GM18858 (cell line): ENCODE data around the gene NPLOC4.

Experiments
- ATAC-seq: cut with Tn5 transposase; IDR thresholded peaks from one replicate; pipeline ENCODE4 v1.9.1; 2021; ENCODE audit not compliant: unreplicated experiment

NPLOC4 gene

DNA sequence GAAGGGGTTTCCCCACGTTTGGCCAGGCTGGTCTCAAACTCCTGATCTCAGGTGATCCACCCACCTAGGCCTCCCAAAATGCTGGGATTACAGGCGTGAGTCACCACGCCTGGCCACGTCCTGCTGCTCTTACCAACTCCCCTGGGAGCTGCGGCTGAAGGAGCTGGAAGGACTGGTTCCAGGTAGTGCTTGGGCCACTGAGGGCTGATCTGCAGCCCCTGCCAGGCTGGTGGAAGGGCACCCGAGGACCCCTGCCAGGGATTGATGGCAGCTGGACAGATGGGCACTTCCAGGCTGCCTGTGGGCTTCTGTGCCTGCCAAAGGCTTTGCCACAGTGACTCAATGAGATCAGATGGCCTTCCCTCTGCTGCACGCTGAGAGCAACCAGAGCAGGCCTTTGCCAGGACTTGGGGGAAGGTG is 27.1 kb upstream of the NPLOC4 start:
- no peak for ATAC-seq

- ATAC-seq = no peak
Measured at GRCh38 chr17:81662002-81662401, 25.1 kb upstream of the NPLOC4 start.

GRCh38 chr17:81660441-81660840 is 23.5 kb upstream of the NPLOC4 start:
- no peak for ATAC-seq

GRCh38 chr17:81659038-81659437 is 22.1 kb upstream of the NPLOC4 start:
- no peak for ATAC-seq

DNA sequence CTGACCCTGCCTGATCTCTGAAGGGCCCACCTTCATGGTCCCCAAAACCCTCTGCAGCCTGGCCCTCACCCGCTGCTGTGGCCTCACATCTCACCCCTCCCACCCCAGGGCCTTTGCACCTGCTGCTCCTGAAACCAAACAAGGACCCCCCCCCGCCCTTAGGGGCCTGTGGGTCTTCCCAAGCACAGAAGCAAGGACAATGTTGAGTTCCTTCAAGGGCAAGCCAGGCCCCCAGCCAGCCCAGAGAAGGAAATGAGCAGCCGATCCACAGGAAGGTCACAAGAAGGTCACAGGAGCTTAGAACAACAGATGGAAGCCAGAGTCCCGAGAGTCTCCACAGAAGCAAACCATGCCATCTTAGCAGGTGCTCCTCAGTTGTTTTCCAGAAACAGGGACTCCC is 19.9 kb upstream of the NPLOC4 start:
- no peak for ATAC-seq

GRCh38 chr17:81656118-81656743 is 19.3 kb upstream of the NPLOC4 start, which contains the start of gene PDE6G:
Gene PDE6G, minus strand, starts transcription at chr17:81656542. Its CDS starts 3,237 bp downstream, at chr17:81653305.
- no peak for ATAC-seq

GRCh38 chr17:81655378-81656117 is 18.6 kb upstream of the NPLOC4 start:
- no peak for ATAC-seq

DNA sequence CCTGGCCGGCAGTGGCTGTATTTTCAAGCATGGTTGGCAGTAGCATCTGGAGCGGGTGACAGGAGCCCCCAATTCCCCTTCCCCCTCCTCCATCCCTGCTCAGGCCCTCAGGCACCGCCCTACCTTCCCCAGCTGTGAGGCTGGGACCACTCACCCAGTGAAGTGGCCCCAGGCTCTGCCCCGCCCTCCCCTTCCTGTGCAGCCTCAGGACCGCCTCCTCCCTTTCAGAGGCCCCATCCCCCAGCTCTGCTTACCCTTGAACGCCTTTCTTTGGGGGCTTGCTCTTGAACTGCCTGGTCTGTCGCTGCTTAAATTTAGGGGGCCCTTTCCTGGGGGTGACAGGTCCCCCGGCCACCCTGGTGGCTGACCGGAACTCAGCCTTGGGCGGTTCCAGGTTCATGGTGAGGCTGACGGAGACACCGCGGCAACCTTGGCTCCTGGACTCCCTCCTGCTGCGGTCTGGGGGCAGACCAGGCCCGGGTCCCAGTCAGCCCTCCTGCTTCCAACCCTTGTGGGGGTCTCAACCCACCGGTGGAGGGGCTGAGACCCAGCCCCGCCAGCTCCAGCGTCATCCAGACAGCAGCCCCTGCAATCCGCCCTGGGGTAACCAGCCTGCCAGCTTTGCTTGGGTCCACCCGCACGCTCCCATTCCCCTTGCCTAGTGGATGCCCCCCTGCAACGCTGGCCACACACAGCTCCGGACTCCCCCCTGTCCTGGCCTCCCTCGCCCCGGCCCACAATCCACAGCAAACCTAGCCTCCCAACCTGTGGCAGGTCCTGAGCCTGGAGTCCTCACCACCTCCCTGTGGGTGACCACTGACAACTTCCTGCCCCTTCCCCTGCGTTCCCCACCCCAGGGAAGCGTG is 16.2 kb upstream of the NPLOC4 start:
- no peak for ATAC-seq

DNA sequence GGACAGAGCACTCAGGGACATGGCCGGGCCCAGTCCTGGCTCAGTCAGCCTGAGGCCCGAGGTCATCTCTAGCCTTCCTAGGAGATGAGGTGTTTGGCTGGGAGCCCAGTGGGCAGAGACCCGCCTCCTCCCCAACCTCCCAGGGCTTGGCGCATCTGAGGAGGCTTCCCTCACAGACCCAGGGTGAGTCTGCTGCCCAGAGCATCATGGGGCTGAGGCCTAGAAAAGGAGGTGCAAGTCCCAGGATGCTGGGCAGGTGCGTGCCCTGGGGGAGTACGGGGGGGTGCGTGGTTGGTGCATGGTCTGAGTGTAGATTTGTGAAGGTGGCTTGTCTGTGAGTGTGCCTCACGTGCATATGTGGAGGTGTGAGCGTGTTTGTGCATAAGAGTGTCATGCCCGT is 14.8 kb upstream of the NPLOC4 start:
- ATAC-seq = no peak

GRCh38 chr17:81650951-81651350 is 14.0 kb upstream of the NPLOC4 start:
- no peak for ATAC-seq

GRCh38 chr17:81648707-81649085 is 11.8 kb upstream of the NPLOC4 start:
- ATAC-seq = no peak

GRCh38 chr17:81648013-81648706 is 11.2 kb upstream of the NPLOC4 start:
- ATAC-seq = no peak

DNA sequence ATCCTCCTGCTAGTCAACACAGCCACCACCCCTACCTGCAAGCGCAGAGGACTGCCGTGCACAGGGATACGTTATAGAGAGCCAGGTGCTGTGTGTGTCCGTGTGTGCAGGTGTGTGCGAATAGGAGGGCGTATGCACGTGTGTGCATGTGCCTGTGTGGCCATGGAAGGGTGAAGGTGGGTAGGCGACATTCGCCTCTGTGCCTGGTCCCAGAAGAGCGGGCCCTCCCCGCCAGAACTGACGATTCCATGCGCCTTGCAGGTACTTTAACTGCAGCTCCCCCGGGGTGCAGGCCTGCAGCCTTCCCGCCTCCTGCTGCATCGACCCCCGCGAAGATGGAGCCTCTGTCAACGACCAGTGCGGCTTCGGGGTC is 10.7 kb upstream of the NPLOC4 start:
- ATAC-seq = no peak

- no peak for ATAC-seq
Measured at GRCh38 chr17:81646869-81647600, 10.1 kb upstream of the NPLOC4 start.

- no peak for ATAC-seq
Measured at GRCh38 chr17:81644976-81645952, 8.4 kb upstream of the NPLOC4 start.

GRCh38 chr17:81644496-81644895 is 7.6 kb upstream of the NPLOC4 start:
- no peak for ATAC-seq

DNA sequence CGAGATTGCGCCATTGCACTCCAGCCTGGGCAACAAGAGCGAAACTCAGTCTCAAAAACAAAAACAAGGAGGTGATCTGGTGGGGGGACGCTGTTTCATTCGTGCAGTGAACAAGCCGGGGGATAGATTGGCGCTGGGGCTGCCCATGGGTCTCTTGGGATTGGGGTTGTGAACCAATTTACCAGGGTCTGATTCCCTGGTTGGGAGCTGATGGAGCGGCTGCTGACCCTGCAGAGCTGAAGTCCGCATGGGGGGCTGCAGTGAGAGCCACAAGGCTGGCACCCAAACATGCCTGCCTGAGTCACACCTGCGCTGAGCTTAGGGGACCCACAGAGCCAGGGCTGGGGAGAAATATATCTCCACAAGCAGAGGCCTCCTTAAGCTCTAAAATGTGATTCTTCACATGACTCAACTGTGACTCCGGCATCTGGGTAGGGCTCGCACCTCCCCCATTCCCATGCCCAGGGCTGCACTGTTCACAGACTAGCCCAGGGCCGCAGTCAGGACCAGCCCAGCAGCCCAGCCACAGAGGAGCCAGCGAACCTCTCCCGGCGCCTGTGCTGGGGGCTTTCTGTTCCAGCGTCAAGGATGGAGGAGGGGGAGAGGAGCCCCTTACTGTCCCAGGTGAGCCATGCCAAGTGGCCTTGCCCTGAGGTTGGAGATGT is 5.0 kb upstream of the NPLOC4 start:
- ATAC-seq = no peak

- ATAC-seq = no peak
Measured at GRCh38 chr17:81640011-81640410, 3.1 kb upstream of the NPLOC4 start.

- ATAC-seq = no peak
Measured at GRCh38 chr17:81638683-81639082, 1.8 kb upstream of the NPLOC4 start.
